ENCODE measurements around the gene DNAJB8.

Gene DNAJB8

DNA sequence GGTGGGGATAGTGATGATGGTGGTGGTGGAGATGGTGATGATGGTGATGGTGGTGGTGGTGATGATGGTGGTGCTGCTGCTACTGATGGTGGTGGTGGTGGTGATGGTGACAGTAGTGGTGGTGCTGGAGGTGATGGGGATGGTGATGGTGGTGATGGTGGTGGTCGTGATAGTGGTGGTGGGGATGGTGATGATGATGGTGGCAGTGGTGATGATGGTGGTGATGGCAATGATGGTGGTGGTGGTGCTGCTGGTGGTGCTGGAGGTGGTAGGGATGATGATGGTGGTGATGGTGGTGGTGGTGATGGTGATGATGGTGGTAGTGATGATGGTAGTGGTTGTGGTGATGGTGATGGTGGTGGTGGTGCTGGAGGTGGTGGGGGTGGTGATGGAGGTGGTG is 21.3 kb downstream of the DNAJB8 start:
- DNase-seq (ENCODE audit: low spot score): no peak

DNA sequence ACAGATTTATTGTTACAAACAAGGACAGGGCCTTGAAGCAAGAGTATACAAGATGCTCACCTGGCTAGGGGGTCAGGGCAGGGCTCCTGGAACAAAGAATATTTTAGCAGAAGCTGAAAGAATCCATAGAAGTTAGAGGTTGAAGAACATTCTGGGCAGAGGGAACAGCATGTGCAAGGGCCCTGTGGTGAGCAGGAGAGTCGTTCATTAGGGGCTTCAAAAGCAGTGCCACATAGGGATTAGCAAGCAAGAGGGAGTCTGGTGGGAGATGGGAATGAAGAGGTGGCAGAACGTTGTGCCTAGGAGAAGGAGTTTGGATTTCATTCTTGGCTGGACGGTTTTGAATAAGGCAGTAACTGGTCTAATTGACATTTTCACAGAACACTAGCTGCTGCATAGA is 22.9 kb downstream of the DNAJB8 start:
- no peak for DNase-seq (ENCODE audit: low spot score)

DNA sequence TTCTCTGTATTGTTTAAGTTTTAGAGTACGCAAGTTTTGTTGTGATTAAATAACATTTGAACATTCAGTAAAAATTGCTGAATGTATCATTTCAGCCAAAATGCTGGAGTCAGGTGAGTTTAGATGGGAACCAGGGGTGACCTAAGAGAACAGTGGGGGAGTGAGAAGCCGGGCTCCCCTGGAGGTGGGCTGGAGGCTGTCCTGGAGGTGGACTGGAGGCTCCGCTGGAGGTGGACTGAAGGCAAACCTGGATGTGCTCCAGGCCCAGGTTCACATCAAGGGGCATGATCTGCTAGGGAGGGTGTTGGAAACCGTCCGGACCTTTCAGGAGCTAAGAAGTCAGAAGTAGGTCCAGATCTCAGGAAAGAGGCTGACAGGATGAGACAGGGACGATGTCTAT is 23.7 kb downstream of the DNAJB8 start:
- DNase-seq (ENCODE audit: low spot score): no peak

DNA sequence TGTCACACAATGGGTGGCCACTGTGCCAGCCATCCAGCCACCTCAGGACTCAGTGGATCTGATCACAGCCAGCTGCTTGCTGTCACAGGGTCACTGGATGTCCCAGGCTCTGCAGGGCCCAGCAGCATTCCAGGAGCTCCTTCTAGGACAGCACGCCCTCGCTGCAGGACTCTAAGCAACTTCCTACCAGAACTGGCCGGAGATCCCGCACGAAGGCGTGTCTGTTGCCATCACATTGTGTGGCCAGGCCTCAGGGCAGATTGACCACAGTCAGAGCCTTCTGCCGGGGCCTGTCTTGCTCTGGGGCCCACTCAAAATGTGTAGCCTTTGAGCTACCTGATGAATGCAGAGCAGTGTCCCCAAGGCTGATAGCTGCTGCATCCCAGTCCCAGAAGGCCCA is 24.6 kb downstream of the DNAJB8 start:
- DNase-seq (ENCODE audit: low spot score): no peak

DNA sequence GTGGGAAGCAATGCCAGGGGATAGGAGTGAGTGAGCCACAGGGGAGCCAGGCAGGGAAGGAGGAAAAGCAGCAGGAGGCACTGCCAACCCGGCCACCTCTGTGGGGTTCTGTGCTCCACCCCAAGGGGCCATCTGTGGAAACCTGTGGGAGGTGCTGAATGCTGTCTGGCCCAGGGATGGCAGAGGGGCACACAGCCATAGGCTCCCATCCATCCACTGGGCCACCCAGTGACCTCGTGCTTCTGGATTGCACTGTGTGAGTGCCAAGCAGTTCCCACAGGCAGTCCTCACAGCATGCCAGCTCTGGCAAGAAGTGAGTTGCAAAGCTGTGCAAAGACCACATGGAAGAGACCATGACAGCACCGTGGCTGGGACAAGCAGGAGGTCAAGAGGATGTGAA is 27.5 kb downstream of the DNAJB8 start:
- no peak for DNase-seq (ENCODE audit: low spot score)

DNA sequence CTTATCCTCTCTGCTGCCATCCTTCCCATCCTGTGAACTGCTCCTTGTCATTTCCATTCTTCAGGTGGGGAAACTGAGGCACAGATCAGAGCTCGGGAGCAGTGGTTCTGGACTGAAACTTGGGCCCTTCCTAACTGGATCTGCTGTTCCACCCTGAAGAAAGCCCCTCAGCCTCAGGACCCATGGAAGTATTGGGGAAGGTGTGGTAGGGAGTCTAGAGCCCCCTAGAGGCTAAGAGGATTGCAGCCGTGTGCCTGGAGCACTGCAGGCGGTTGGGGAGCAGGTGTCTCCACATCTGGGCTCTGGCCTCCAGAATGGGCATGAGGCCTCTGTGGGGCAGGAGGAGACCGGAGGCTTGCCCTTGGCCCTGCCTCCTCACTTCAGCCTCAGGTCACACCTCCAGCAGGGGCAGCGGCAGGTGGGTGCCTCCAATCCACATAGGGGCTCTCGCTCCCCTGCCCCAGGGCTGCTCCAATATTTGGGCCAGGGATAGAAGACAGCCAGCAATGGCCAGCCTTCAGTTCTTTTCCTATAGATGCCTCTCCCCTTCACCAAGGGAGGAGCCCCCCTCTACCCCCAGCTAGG is 28.1 kb downstream of the DNAJB8 start:
- peak; percentile 25 for DNase-seq (ENCODE audit: low spot score)

DNA sequence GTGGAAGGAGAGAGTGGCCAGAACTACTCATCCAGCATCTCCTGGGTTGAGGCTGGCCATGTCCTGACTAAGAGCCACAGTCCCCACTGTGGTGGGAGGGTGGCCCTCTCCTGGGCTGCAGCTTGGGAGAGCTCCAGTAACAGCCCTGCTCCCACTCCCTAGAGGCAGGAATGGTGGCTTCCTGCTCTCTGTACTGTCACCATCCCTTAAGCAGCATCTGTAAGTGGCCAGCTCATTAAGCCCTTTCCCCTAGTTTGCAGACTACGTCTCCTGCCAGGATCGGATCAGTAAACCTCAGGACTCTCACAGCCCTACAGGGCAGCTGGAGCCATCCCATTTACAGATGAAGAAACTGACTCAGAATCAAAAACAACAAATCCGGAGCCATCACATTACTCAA is 30.5 kb downstream of the DNAJB8 start:
- DNase-seq (ENCODE audit: low spot score): no peak

DNA sequence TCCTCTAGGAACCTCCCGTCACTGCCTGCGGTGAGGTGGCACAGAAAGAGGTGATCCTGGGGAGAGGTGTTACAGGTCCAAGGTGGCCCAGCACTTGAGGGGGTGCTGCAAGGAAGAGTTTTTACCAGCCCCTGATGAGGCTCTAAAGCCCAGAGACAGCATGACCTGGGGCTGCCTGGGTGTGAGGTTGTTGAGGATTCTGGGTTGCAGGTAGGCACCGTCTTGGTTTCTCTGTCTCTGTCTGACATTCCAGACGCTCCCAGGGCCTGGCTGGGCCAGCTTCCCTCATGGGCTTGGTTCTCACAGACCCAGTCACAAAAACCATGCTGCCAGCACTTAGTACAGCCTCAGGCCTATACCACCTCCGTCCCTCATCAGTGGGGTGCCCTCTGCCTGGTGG is 31.1 kb downstream of the DNAJB8 start:
- no peak for DNase-seq (ENCODE audit: low spot score)

DNA sequence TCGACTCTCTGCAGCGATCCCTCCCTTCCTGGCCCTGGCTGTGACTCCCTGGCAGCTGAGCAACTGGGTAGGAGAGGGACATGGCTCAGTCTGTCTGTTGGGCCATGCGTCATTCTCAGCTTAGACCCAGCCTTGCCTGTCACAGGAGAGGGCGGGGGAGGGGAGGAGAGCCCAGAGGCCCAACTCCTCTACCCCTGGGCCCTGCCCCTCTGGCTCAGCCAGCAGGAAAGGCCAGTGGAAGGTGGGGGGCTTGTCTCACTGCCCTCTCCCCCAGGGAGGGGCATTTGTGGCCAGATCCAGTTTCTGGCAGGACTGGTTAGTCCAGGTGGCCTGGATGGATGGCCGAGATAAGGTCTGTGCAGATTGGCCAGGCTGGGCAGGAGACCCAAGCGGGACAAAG is 31.6 kb downstream of the DNAJB8 start:
- DNase-seq (ENCODE audit: low spot score): no peak

DNA sequence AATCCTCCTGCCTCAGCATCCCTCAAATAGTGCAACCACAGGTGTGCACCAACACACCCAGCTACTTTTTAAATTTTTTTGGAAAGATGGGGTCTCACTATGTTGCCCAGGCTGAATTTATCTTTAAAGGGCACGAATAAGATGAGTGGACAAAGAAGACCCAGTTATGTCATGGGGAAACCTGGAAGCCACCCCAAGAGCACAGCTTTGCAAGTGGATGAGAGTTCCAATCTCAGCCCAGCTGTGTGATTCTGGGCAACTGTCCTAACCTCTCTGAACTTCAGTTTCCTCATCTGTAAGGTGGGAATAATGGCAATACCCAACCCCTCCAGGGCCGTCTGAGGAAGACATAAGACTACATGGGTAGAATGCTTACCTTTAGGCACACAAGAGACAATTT is 32.2 kb downstream of the DNAJB8 start:
- DNase-seq (ENCODE audit: low spot score): no peak

DNA sequence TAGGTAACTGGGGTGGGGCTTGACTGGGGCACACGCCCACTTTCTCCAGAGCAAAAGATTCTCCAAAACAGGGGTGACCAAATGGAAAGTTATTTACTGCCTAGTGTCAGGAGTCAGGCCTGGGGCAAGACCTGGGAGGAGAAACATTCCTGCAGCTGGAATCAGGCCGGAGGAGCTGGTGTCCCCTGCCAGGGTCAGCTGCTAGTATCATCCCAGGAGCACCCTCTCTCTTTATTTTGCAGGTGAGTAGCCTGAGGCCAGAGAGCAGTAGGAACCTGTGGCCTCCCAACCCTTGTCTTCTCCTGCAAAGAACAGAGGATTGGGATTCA is 32.9 kb downstream of the DNAJB8 start:
- no peak for DNase-seq (ENCODE audit: low spot score)

DNA sequence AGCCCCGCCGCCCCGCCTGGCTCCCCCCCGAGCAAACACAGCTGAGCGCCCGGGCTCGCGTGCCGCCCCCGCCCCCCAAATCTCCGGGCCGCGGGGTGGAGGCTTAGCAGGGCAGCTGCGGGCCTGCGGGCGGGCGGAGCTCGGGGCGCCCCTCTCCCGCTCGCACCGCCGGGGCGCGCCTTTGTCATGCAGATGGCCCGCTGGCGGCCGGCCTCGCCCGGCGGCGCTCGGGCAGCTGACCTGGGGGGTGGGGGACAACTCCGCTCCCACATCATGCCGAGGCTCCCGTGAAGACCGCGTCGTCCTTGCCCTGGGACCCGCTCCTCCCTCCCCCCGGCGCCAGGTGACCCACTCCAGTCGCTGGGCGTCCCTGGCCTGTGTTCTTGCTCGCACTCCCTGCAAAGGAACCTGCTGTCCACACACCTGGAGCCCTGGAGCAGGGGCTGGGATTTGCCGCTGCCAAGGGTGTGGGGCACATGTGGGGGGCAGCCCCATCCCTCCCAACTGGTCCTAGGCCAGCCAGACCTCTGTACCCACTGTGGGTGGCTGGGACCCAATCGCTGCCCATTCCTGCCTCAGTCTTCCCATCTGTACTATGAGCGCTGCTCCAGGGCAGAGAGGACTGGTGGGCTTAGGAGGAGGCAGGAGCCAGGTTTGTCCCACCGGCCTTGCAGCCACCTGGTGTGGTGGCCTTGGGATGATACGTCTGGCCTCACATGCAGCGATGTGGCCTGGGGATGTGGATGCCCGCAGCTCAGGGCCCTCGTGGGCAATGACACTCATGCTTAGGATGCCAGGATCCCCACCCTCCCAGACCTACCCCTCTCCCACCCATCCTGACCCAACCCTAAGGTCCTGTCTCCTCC is 33.5 kb downstream of the DNAJB8 start:
- no peak for DNase-seq (ENCODE audit: low spot score)

DNA sequence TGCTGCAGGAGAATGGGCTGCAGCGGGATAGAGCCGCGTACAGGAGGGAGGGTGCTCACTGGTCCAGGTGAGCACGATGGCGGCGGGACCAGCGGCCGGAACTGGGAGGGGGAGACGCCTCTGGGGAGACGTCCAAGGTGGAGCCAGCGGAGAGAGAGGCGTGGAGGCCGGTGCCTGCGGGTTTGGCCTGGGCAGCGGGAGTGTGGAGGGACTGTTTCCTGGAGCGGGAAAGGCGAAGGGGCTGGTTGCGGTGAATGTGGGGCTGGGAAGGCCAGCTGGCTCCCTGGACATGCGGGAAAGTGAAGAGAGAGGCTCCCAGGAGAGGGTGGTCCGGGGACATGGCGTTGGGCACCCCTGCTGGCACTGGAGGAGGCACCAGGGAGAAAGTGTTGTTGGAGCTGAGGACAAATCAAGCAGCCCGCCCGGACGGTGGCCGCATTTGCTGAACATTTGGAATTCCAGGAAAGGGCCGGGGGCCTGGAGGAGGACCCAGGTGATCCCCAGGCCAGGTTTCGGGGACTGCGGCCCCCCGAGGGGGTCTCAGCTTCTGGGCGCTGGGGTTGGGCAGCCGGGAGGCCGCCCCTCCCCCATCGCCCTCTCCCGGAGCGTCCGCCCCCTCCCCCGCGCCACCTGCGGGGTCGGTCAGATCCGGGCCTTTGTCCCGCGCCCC is 34.3 kb downstream of the DNAJB8 start:
- DNase-seq (ENCODE audit: low spot score): no peak

DNA sequence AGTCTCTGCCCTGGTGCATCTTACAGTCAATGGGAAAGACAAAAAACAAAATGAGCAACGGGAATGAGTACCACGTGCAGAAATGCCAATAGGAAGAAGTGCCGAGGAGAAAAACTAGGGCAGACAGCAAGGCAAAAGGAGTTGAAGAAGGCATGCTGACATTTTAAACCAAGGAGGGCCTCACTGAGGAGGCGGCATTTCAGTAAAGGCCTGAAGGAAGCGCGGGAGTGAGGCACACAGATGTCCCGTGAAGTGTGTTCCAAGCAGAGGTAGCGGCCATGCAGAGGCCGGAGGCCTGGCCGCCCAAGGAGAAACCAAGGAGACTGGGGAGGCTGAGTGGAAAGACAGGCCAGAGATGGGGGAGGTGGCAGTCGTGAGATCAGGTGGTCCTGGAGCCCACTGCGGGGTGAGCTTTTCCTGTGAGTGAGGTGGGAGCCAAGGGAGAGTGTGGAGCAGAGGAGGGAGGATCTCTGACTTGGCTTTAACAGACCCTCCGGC is 34.8 kb downstream of the DNAJB8 start:
- DNase-seq (ENCODE audit: low spot score): no peak

DNA sequence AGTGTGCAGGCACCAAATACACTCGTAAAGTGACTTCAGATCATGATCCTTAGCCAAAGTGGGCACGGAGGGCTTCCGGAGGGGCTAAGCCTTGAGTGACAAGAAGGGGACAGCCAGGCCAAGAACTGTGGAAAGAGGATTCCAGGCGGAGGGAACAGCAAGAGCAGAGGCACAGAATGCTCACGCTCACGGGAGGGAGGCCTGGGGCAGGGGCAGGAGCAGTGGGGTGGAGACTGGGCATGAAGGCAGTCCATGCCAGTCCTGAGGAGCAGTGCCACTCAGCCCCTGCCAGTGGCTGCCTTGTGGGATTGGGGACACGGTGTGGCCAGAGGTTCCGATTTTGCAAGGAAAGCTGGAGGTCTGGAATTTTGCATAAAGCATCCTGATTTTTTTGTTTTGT is 36.0 kb downstream of the DNAJB8 start:
- DNase-seq (ENCODE audit: low spot score): no peak

DNA sequence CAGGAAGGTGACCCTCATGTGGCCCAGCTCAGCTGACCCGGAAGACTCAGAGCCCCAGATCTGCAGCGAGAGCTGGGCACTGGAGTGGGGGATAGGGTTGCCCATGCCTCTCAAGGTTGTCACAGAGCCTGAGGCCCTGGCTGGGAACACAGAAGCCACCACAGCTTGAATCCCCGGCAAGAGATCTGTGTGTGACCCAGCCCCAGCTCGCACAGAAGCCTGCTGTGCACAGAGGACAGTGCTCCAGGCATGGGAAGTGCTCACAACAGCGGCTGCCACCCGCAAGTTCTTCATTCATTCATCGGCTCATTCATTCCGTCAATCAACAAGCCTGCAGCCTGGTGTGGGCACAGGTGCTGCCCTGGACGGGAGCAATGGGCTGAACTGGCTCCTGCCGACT is 36.4 kb downstream of the DNAJB8 start:
- DNase-seq (ENCODE audit: low spot score): no peak

DNA sequence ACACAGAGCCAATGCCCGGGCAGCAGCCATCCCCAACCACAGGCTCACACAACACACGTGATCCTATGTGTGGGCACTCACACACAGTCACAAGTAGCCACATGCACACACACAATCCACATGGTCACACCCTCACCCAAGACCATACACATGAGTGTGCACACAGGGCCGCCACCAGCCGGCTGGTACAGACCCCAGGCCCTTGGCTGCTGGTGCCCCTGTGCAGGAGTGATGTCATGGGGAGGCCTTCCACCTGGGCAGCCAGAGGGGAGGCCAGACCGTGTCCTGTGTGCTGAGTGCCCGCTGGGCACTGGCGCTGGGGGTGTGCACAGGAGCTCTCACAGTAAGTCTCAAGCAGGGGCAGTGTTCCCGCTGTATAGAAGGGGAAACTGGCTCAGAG is 36.9 kb downstream of the DNAJB8 start:
- no peak for DNase-seq (ENCODE audit: low spot score)

DNA sequence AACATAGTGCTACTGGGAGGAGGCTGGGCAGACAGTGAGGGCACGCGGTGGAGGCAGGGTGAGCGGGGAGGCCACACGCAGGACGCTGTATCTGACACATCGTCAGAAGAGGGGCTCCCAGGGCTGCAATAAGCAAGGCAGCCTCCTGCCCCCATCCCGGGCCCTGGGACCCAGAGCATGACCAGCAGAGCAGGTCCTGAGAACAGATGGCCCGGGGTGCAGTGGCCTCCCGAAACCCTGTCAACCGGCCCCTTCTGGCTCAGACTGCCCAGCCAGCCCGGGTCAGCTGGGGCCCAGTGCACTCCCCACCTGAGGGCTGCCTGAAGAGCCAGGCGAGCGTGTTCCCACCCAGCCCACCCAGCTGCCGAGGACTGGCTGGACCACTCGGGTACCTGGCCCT is 37.4 kb downstream of the DNAJB8 start:
- DNase-seq (ENCODE audit: low spot score): no peak

DNA sequence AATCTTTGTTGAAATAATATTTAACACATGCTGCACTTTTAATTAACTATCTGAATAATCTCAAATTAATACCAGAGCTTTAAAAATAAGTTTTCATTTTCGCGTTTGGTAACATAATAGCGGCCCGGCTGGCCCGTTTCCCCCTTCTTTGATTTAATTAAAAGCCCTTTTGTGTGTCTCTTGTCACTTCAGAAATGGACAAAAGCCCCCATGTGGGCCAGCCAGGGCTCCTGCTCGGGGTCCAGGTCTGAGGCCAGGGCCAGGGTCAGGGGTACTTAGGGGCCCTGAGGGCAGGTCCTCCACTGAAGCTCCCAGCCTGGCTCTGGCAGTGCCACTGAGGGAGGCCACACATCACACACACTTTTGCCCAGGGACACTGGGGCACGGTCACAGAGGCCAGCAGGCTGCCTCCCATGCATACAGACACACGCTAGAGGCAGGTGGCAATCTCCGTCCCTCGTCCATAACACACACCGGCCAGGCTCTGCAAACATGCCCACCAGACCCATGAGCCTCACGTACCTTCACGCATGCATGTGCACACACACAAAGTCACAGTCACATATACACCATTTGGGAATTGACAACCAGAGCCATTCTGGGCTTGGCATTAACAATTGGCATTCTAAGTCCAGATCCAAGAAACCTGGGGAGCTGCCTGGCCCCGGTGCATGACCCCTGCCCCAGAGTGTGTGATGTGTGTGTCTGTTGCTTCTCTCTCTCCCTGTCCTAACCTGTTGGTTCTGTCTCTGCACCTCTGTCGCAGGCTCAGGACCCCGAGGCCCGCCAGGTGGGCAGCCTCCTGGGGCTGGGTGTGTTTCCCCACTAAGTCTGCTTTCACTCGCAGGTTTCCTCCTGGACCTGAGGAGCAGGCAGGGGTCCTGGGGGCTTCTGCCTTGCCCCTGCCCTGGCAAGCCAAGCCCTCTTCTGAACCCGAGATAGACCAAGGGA is 38.5 kb downstream of the DNAJB8 start:
- DNase-seq (ENCODE audit: low spot score): no peak

DNA sequence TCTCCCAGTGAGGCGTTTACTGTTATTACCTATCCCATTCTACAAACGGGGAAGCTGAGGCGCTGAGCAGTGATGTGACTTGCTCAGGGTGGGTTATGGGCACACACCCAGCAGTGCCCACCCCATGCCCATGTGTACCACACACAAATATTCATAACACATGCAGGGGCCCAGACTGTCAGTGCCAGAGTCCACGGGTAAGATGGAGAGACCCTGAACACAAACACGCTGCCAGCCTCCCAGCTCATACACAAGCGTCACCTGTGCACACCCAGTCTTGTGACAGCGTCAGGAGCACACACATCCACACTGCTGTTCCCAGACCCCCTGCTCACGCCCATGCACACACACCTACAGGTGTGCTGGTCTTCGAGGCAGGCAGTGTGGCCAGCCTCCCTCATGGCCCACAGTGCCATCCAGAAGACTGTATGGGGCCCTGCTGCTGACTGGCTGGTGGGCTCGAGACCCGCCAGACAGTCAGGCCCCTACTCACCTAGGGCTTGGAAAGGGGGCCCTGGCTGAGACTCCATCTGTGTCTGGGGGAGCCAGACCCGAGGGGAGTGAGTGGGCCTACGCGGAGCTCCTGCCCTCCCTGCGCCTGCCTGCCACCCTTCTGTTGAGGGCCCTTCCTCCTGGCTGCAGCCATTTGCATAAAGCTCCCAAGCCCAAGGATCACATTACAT is 39.4 kb downstream of the DNAJB8 start:
- no peak for DNase-seq (ENCODE audit: low spot score)

DNA sequence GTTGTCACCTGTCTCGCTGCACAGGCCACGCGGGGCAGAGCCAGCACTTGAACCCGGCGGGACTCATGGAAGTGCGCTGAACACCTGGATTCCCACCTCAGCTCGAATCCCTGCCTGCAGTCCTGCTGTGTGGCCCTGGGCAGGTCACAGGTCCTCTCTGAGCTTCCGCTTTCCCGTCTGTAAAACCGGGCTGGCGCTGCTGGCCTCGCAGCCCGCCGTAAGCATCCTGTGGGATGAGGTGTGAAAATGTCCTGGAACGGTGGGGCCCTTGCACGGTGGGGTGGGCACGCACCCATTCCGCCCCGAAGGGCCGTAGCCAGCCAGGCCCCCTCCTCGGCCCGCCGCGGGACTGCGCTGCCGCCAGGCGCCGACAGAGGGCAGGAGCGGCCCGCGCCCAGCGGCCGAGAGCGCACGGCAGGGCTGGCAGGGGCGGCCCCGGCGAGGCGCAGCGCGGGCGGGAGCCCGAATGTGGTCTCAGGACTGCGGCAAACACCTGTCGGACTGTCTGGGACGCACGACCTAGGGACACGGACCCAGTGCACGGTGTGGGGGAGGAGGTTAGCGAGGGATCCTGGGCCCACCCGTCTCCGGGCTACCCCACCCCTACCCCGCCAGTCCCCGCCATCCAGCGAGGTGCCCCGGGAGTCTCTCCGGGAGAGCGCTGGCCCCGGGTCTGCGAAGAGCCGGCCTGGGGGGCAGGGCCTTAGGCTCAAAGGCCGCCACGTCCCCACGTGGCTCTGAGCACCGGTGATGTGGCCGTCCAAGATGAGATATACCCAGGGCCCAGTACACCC is 40.4 kb downstream of the DNAJB8 start:
- DNase-seq (ENCODE audit: low spot score): peak; percentile 58
